Islet precursor cell (in vitro differentiated cells): ENCODE results near the gene GIGYF1.
A peak's percentile ranks its signal among the peaks of the same experiment; 100 is the strongest.
"Not testable (repeated sequence)": the region's sequence is repeated elsewhere in the genome, so short reads cannot be mapped to it uniquely, and the experiment has no call there.

ENCODE experiments used
- DNase-seq: peaks from one replicate; pipeline ENCODE4 v3.0.0-alpha.2; 2018

GIGYF1 gene

GRCh38 chr7:100706672-100707311 lies 12.7 kb upstream of the GIGYF1 start:
- no peak for DNase-seq

DNA sequence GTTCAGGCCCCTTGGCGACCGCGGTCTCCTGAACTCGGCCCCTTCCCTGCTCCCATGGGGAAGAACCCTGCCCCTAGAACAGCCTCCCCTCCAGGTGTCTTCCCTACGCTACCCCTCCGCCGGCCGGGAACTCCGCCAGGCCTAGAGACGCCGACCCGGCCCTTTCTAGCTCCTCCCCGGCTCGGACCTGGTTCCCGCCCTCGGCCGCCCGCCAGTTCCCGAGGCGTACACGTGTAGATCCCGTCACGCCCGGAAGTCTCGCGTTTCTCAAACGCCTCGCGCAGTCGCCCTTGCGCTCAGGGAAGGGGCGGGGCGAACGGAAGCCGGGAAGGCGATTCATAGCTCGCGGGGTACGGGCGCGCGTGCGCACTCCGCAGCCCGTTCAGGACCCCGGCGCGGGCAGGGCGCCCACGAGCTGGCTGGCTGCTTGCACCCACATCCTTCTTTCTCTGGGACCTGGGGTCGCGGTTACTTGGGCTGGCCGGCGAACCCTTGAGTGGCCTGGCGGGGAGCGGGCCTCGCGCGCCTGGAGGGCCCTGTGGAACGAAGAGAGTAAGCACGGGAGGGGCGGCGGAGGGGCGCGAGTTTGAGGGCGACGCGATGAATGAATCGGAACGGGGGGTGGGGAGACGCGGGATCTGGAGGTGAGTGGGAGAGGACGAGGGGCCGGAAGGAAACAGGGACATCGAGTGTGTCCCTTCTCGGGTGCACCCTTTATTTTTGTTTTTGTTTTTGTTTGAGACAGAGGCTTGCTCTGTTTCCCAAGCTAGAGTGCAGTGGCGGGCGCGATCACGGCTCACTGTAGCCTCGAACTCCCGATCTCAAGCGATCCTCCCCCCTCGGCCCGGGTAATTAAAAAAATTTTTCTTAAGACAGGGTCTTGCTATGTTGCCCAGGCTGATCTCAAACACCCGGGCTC lies 12.0 kb upstream of the GIGYF1 start, which contains the start of gene POP7:
TSS of gene POP7 (plus strand) at position 369 of the 919 bp plus-strand sequence. CDS start 710 bp downstream, outside the sequence.
- peak; percentile 99 for DNase-seq

DNA sequence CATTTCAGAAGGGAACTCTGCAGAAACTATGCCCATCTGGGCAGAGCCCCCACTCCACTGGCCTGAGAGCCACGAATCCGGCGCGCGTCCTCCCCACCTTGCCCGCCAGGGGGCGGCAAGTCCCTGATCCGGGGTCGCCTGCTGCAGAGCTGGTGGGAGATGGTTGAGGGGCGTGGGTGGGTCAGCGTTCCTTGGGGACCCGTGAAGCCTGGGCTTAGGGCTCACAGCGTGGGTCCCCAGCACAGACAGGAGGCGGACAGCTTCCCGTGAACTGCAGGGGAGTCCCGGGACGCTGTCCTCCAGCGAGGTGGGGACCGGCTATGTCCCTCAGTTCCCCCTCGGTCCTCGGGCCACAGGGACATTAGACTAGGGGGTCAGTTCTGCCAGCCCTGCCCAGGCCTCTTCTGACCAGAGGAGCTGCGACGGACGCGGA lies 11.3 kb upstream of the GIGYF1 start:
- peak; percentile 92 for DNase-seq

DNA sequence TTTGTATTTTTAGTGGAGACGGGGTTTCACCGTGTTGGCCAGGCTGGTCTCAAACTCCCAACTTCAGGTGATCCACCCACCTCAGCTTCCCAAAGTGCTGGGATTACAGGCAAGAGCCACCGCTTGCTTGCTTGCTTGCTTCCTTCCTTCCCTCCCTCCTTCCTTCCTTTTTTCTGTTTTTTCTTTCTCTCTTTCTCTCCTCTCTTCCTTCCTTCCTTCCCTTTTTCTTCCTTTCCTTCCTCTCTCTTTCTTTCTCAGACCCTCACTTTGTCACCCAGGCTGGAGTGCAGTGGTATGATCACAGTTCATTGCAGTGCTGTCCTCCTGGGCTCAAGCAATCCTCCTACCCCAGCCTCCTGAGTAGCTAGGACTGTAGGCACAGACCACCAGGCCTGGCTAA lies 7.0 kb upstream of the GIGYF1 start:
- not testable (repeated sequence) for DNase-seq

- DNase-seq = no peak
These were observed 5.0 kb upstream of the GIGYF1 start for GRCh38 chr7:100699018-100699417.

DNA sequence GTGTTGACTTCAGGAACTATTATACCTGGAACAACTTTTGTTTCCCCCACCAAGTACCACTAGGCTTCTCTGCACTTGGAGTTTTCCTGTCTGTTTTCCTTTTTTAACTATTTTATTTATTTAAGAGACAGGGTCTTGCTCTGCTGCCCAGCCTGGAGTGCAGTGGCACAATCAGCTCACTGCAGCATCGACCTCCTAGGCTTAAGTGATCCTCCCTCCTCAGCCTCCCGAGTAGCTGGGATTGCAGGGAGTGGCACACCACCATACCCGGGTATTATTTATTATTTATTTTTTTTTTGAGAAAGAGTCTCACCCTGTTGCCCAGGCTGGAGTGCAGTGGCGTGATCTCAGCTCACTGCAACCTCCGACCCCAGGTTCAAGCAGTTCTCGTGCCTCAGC lies 2.1 kb upstream of the GIGYF1 start:
- DNase-seq = no peak

DNA sequence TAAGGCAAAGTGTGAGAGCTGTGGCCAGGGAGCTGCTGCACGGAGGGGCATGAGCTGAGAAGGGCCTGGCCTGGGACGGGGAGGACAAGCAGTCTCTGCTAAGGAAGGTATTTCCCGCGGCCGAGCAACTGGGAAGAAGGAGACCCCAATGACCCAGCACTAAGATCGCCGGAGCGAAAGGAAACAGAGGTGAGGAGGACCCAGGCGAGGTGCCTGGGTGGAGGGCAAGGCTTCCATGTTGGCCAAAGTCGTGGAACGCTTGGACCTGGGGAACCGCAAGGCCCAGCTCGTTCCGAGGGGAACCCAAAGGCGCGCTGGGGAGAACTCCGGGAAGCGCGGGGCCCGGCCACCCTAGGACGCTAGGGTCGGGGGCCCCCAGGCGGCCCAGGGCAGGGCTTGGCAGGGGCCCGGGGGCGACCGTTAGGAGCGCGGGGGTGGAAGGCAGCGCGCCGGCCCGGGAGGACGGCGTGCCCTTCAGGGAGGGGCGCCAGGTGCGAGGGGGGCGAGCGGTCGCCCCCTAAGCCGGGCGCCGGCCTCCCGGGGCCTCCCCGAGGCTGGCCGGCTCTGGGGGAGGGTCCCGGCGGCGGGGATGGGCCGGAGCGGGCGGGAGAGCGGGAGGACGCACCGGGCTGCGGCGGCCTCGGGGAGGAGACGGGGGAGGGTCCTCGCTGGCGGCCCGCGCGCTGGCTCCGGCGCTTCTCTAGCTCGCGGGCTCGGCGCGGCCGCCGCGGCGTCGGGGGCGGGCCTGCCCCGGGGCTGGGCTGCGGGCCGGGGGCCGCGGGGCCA lies 545 bp downstream of the GIGYF1 start:
- no peak for DNase-seq

- DNase-seq = no peak
These were observed 1.5 kb downstream of the GIGYF1 start for GRCh38 chr7:100692578-100692961.

DNA sequence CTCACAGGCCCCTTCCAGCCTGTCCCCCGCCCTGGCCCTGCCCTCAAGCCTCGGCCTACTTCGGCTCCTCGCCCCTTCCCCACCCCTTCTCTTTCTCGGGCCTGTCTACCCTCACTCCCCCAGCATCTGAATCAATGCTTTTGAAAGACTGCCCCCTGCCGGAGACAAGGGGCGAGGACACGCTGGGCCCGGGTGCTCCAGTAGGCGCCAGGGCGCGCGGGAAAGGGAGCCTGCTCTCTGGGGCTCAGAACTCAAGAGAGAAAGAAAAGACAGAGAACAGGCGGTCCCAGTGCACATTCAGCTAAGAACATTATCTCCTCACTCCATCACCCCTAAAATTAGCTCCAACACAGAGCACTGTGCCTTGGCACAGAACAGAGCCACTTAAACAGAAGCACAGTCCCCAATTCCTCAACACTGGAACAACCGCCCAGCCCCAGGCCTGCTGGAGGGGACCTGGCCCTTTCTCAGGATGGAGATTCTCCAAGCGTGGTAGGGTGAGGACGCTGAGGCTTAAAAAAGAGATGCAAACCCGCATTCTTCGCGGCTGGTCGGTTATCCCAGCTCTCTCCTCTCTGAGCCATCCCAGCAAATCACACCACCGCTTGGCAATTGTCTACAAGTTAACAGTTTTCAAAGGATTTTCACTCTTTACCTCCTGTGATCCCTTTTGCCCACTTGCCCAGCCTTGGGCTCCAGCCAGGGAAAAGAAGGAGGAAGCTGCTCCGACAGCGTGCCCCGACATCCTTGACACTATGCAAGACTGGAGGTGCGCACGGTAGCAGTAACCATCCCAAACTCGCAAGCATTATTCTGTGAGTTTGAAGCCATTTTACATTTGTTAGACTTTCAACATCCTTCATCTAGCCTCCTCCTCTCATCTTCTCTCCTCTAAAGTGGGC lies 2.1 kb downstream of the GIGYF1 start:
- DNase-seq = peak; percentile 91

- DNase-seq = no peak
These were observed 4.6 kb downstream of the GIGYF1 start for GRCh38 chr7:100689230-100690135.

DNA sequence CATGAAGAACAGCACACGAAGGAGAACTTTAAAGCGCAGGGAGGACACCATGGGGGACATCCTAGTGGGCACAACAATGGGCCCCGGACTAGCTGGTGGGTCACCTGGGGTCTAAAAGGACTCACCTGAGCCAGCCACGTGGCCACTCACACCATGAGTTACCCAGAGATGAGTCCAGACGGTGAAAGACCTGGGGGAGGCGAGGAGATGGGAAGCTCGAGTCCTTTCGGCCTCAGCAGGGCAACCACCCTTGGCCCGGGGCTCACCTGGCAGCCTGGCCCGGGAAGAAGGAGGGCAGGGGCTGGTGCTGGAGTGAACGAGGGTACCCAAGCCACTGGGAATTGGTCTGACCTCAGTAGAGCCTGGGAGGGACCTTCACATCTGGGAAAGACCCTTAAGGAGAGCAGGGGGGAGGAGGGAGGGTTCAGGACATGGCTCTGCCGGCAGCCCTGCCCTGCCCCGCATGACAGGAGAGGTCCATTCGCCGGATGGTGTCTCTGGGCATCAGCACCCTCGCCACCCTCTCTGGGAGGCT lies 5.7 kb downstream of the GIGYF1 start:
- no peak for DNase-seq

DNA sequence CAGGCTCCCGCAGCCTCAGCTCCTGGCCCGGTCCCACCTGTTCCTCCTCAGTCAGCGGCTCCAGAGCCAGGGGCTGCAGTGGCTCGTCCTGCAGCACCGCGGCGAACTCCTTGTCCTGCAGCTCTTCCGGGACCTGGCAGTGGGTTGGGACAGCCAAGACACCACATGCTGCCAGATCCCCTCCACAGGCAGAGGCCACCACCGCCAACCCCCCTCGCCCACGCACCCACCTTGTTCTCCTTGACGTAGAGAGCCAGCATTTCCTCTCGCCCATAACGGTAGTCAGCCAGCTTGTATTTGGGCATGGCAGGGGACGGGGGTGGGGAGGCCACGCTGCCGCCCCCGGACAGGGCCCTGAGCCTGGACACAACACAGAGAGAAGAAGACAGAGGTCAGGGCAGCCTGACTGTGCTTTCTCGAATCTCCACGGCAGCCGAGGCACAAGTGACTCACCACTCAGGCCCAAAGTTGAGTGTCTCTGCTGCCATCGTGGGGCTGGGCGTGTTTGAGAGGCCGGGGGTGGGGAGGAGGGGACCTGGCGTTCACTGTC lies 6.2 kb downstream of the GIGYF1 start:
- DNase-seq = no peak

DNA sequence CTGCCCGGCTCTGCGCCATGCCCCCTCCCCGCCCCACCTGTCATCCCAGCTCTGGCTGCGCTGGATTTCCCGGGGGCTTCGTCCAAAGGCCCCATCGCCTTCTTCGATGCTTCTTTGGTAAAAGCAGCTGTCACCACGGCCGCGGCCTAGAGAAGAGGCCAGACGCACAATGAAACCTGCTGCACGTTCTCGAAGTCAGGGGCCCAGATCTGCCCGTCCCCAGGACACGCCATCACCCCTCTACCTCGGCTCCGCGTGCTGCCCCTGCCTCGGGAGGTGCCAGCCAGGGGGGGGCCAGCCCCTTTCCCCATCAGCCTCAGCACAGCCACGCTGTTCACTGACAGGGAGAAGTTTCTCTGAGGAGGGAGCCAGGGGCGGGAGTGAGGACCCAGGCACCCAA lies 6.8 kb downstream of the GIGYF1 start:
- no peak for DNase-seq

DNA sequence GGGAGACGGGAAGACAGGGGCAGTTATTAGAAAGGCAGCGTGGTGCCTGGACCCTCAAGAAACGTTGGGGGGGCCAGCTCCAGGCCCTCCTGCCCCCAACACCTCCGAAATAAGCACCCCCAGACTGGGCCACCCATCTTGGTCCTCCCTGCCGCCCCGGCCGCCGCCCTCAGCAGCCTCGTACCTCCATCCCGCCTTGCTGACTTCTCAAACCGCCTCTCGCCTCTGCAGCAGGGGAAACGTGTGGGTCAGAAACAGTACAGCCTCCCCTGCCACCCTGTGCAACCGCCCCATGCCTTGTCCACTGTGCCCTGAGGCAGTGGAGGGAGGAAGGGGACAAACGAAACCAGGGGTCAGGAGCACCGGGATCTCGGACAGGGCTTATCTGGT lies 7.2 kb downstream of the GIGYF1 start:
- DNase-seq = no peak

DNA sequence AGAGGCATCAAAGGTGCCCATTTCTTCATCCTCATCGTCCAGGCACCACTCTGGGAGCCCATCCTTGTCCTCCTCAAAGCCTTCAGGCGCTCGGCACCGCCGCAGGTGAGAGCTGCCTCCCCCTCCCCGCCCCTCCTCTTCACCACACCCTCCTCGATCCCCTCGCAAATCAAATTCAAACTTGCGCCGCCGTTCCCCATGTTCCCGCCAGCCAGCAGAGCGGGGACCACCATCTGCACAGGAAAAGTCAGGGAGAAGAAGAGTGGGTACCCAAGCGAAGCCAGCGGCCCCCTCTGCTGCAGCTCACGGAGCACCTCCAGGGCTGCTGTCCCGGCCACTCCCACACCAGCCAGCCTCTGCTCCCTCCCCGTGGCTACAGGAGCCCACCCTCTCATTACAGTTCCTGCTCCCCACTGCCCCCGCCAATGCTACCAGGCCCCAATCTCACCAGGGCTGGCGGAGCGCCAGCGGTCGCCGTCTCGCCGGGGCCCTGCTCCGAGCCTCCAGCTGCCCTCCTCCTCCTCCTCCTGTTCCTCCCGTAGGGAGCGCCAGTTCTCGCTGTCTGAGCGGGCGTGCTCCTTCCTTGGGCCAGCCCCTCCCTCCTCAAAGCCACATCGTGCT lies 7.7 kb downstream of the GIGYF1 start:
- DNase-seq = no peak

DNA sequence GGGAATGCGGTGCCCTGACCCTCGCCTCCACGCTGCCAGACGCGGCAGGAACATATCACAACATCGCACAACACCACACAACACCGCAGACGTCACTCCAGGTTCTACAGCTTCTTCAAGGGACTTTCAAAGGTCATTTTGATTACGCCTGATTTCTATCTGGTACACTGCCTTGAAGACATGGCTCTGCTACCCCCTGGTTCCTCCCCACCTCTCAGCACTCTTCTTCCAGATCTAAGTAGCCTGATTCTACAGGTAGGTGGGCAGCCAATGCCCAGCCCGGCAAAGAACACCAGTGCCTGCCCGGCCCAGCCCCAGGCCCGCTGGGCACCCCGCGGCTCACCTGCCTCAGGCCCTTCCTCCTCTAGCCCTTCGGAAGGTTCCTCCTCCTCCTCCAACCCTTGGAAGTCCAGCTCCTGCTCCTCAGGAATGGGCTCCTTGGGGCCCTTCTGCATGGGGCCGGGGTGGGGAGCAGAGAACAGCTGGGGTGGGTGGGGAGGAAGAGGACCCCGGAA lies 8.4 kb downstream of the GIGYF1 start:
- no peak for DNase-seq

DNA sequence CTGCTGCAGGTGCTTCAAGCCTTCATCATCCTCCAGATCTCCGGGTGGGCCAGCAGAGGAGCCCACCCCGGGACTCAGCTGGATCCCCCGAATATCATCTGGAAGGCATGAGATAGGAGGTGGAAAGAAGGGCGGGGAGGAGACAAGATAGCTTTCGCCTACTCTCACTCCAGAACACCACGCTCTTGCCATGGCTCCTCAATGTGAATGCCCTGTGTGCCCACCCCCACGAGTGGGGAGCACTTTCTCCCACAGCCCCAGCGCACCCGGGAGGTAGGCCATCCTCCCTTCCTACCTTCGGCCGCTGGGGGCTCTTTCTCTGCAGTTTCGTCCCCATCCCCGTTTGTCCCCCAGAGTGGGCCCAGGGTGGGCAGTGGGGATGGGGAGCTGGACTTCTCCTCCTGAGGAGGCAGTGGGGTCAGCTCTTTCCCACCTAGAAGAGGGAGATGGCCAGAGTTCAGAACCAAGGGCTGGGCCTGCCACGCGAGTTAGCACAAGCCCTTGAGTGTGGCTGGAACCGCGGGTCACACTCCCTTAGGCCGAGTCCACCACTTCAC lies 8.9 kb downstream of the GIGYF1 start:
- DNase-seq = no peak

DNA sequence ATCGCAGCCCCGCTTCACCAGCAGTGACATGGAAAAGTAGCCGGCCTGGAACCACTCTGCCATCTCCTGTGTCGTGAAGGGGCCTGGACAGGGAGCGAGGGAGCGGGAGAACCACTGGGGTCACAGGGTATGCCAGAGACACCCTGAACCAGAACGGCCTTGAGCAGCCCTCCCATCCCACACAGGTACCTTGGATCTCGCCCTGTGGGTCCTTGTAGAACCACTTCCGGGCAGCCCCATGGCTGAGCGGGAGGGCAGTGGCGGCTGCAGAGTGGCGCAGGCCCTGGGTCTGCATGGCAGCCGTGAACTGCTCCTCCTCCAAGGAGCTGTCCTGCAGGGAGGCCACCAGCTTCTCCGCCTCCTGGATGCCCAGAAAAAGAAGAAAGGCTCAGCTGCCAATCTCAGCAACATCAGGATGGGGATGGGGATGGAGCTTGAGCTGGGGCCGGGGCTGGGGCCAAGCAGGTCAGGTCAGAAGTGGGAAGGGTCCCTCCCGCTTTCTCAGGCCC lies 9.5 kb downstream of the GIGYF1 start:
- no peak for DNase-seq
